Measurements from ENCODE around the gene ARID1B. TPM values are rescaled to one million over a fixed set of nuclear protein-coding genes. Genes with fewer than 3 reads are reported as not detected.

The ARID1B gene
- total and polyA plus RNA-seq, 2 of the 13 experiments (the other 11 are each of a cell fraction or from before 2014, with no cell fraction given) = 20.1 to 32.6 TPM

DNA sequence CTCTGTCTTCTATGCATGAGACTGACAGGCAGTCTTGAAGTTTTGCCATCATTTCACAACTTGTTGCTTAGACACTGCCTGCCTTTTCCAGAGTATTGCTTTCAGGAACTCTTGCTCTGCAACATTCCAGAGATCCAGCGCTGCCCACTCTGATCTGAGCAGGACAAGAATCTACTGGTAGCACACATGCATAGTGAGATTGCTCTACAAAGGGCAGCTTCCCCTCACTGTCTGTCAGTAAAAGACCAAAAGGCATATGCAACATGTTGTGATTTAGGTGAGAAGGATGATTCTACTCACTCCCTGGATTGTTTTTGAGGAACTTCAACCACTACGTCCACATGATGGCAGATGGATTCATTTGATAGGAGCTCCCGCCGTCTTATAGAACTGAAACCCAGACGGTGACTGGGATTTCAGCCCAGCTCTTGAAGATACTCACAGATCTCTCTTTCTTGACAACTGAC lies 259.1 kb downstream of the ARID1B start:
- DNase-seq (ENCODE audit: low spot score) = no peak
- TF ChIP-seq HOXA3 (CRISPR knock-in tag; IDR thresholded peaks at IDR 0.05) = no peak
- TF ChIP-seq, protein P1, sequence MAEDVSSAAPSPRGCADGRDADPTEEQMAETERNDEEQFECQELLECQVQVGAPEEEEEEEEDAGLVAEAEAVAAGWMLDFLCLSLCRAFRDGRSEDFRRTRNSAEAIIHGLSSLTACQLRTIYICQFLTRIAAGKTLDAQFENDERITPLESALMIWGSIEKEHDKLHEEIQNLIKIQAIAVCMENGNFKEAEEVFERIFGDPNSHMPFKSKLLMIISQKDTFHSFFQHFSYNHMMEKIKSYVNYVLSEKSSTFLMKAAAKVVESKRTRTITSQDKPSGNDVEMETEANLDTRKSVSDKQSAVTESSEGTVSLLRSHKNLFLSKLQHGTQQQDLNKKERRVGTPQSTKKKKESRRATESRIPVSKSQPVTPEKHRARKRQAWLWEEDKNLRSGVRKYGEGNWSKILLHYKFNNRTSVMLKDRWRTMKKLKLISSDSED (CRISPR knock-in tag; IDR thresholded peaks at IDR 0.05) = no peak
- no peak for TF ChIP-seq ZBTB7B (CRISPR knock-in tag; IDR thresholded peaks at IDR 0.05)
- no peak for TF ChIP-seq IRX3 (CRISPR knock-in tag; IDR thresholded peaks at IDR 0.05; ENCODE audit: borderline replicate concordance, low read depth)
- H3K4me2 ChIP-seq (ENCODE audit: low read depth, low read length) = no peak overlapping the region
- H3K9me3 ChIP-seq (ENCODE audit: low read length) = no peaks in the 10 kb centered on the region
- no peaks in the 10 kb centered on the region for H3K27me3 ChIP-seq (ENCODE audit: control insufficient read depth in 1 of 2, insufficient read depth in 2 of 2, low read length in 2 of 2)
- peaks cover 6% of the 10 kb centered on the region for H3K79me2 ChIP-seq (ENCODE audit: insufficient read depth, low read length)
- ChIA-PET POLR2A (no interaction called here), CTCF (ENCODE audit: low intra/inter-chr PET ratio, low total read pairs) (no interaction called here)
- H3K9ac ChIP-seq (ENCODE audit: insufficient read depth, low read depth, low read length) = no peak overlapping the region
- H3K4me1 ChIP-seq (ENCODE audit: insufficient read depth, low read length) = peaks cover 14% of the 10 kb centered on the region
- no peak overlapping the region for H2AFZ ChIP-seq (ENCODE audit: low read length)
- ATAC-seq = no peak
- FAIRE-seq = no peak
- no peak overlapping the region for H3K27ac ChIP-seq (ENCODE audit: extremely low read length, insufficient read depth, low read length)
- 98% methylated on average over 5 of the region's 5 CpGs for WGBS (ENCODE audit: low lambda C conversion rate)
- H4K20me1 ChIP-seq (ENCODE audit: insufficient read depth, low read length) = 0 out of 2 replicates have a peak, but pooled peaks cover 6% of the 10 kb centered on the region
- in situ Hi-C loops (cut with HindIII; ENCODE audit: extremely low pct_ligation_motif_present, low pct_unique_long_range_greater_than_20kb) = loop anchor here (10.0 kb wide), 1 partner anchor 149 kb away; no protein-coding TSS in a partner anchor
- intact Hi-C loops (cut with micrococcal nuclease; ENCODE audit: unreplicated experiment) = no loop called here
- no TSS peak for BruUV-seq (replicated peaks)
- H3K36me3 ChIP-seq (replicated peaks in 1 of 2; ENCODE audit: control insufficient read depth in 1 of 2, insufficient read depth in 2 of 2, low read length in 2 of 2) = no peaks in the 10 kb centered on the region; a peak in 2 of 5 replicates
- H3K4me3 ChIP-seq (replicated peaks in 1 of 3; ENCODE audit: insufficient read depth in 1 of 3, low read depth in 2 of 3, low read length in 3 of 3) = no peak overlapping the region

DNA sequence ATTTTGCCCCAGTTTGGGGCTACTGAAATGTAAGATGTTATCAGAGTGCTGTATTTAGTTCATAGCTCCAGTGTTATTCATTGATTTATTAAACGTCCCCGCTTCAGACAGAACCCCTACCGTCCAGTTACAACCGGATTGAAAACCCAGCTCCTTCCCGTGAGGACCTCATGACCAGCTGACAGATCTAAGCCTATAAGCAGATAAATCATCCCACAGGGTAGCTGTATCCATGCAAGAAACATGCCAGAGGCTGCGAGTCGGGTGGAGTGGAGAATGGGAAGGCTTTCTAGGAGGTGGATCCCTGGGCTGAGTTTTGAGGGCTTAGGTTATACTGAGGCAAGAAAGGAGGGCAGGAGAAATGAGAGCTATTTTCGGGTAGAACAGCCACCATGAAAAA lies 260.0 kb downstream of the ARID1B start:
- H3K9me3 ChIP-seq (ENCODE audit: low read length) = no peaks in the 10 kb centered on the region
- peaks cover 6% of the 10 kb centered on the region for H3K79me2 ChIP-seq (ENCODE audit: insufficient read depth, low read length)
- TF ChIP-seq, protein P2, sequence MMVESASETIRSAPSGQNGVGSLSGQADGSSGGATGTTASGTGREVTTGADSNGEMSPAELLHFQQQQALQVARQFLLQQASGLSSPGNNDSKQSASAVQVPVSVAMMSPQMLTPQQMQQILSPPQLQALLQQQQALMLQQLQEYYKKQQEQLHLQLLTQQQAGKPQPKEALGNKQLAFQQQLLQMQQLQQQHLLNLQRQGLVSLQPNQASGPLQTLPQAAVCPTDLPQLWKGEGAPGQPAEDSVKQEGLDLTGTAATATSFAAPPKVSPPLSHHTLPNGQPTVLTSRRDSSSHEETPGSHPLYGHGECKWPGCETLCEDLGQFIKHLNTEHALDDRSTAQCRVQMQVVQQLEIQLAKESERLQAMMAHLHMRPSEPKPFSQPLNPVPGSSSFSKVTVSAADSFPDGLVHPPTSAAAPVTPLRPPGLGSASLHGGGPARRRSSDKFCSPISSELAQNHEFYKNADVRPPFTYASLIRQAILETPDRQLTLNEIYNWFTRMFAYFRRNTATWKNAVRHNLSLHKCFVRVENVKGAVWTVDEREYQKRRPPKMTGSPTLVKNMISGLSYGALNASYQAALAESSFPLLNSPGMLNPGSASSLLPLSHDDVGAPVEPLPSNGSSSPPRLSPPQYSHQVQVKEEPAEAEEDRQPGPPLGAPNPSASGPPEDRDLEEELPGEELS (CRISPR knock-in tag; IDR thresholded peaks at IDR 0.05) = no peak
- TF ChIP-seq ZSCAN25 (CRISPR knock-in tag; IDR thresholded peaks at IDR 0.05) (no peak), HNF4A (CRISPR knock-in tag; IDR thresholded peaks at IDR 0.05) (no peak)
- H2AFZ ChIP-seq (ENCODE audit: low read length) = no peak overlapping the region
- in situ Hi-C loops (cut with HindIII; ENCODE audit: extremely low pct_ligation_motif_present, low pct_unique_long_range_greater_than_20kb) = loop anchor here (10.0 kb wide), 1 partner anchor 148 kb away; no protein-coding TSS in a partner anchor
- no TSS peak for BruUV-seq (replicated peaks)
- no peak overlapping the region for H3K9ac ChIP-seq (ENCODE audit: insufficient read depth, low read depth, low read length)
- no peak overlapping the region for H3K4me2 ChIP-seq (ENCODE audit: low read depth, low read length)
- H3K27me3 ChIP-seq (ENCODE audit: control insufficient read depth in 1 of 2, insufficient read depth in 2 of 2, low read length in 2 of 2) = no peaks in the 10 kb centered on the region
- WGBS (ENCODE audit: low lambda C conversion rate) = 95% methylated on average over 8 of the region's 8 CpGs
- peaks cover 0 to 5% of the 10 kb centered on the region in 2 experiments; a peak in 3 of 5 replicates for H3K36me3 ChIP-seq (replicated peaks in 1 of 2; ENCODE audit: control insufficient read depth in 1 of 2, insufficient read depth in 2 of 2, low read length in 2 of 2)
- CTCF ChIA-PET (ENCODE audit: low intra/inter-chr PET ratio, low total read pairs) = no interaction called here
- DNase-seq (ENCODE audit: low spot score) (no peak), FAIRE-seq (no peak), ATAC-seq (no peak)
- H4K20me1 ChIP-seq (ENCODE audit: insufficient read depth, low read length) = 0 out of 2 replicates have a peak, but pooled peaks cover 6% of the 10 kb centered on the region
- intact Hi-C loops (cut with micrococcal nuclease; ENCODE audit: unreplicated experiment) = no loop called here
- POLR2A ChIA-PET = no interaction called here
- no peak overlapping the region for H3K27ac ChIP-seq (ENCODE audit: extremely low read length, insufficient read depth, low read length)
- no peak overlapping the region for H3K4me3 ChIP-seq (replicated peaks in 1 of 3; ENCODE audit: insufficient read depth in 1 of 3, low read depth in 2 of 3, low read length in 3 of 3)
- peaks cover 14% of the 10 kb centered on the region for H3K4me1 ChIP-seq (ENCODE audit: insufficient read depth, low read length)
